Glutamatergic neuron (in vitro differentiated cells): ENCODE data around the gene PKD1L1. TPM values are rescaled to one million over a fixed set of nuclear protein-coding genes. Genes with fewer than 3 reads are reported as not detected.

ENCODE experiments used
- DNase-seq: peaks from one replicate; pipeline ENCODE4 v3.0.0; 2022
- H3K27ac Mint-ChIP-seq: one replicate; pipeline ENCODE4 v1.8.0; 2020; ENCODE audit warnings: mild to moderate bottlenecking, mixed read lengths, inconsistent platforms; ENCODE audit not compliant: unreplicated experiment
- H3K27me3 Mint-ChIP-seq: one replicate; pipeline ENCODE4 v1.8.0; 2020; ENCODE audit warnings: mild to moderate bottlenecking, moderate library complexity, mixed read lengths, inconsistent platforms; ENCODE audit not compliant: unreplicated experiment
- H3K36me3 Mint-ChIP-seq: one replicate; pipeline ENCODE4 v1.8.0; 2020; ENCODE audit warnings: mild to moderate bottlenecking, mixed read lengths, inconsistent platforms; ENCODE audit not compliant: unreplicated experiment
- H3K4me1 Mint-ChIP-seq: one replicate; pipeline ENCODE4 v1.8.0; 2020; ENCODE audit warnings: mild to moderate bottlenecking, low read depth, mixed read lengths, inconsistent platforms; ENCODE audit not compliant: unreplicated experiment
- H3K4me3 Mint-ChIP-seq: one replicate; pipeline ENCODE4 v1.8.0; 2020; ENCODE audit warnings: mild to moderate bottlenecking, mixed read lengths, inconsistent platforms; ENCODE audit not compliant: unreplicated experiment
- H3K9me3 Mint-ChIP-seq: one replicate; pipeline ENCODE4 v1.8.0; 2020; ENCODE audit warnings: mild to moderate bottlenecking, moderate library complexity, mixed read lengths, inconsistent platforms; ENCODE audit not compliant: unreplicated experiment
- total RNA-seq: library from RNA; stranded (reverse); fragmentation: NEBNext Ultra II Directional; extraction: Animal tissue kit (Norgen Biotek cat#: 25700); gene quantifications from one replicate; pipeline ENCODE4 v1.2.1, GENCODE V29; 2021; ENCODE audit not compliant: unreplicated experiment
- TF ChIP-seq, protein P1 (sequence below): fragments of 200-600 bp; sonication (generic); IDR thresholded peaks from one replicate; pipeline ENCODE4 v1.5.0; 2021; ENCODE audit not compliant: partially characterized antibody, unreplicated experiment

Gene PKD1L1
- total RNA-seq, 1 donor from 2014 or later = 0.17 TPM

DNA sequence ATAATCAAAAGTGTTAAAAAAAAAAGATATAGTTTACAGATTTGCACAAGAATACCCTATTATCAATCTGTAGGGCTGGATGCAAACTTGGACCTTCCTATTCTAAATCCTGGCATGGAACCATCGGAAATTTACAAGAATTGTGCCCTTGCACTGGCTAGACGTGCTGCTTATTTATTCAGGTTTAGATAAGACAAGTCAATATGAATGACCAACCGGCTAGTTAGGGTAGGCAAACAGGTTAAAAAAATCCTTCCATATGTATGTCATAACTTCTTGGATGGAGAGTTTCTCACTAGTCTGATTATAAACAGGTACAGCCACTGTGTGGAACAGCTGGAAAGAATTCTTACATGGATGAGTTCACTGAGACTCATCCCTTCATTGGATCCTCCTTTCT lies 41.4 kb downstream of the PKD1L1 start:
- no peaks in the 10 kb centered on the region for H3K36me3 Mint-ChIP-seq
- H3K27me3 Mint-ChIP-seq = no peaks in the 10 kb centered on the region
- H3K9me3 Mint-ChIP-seq = peaks cover 1% of the 10 kb centered on the region
- DNase-seq = no peak
- TF ChIP-seq, protein P1, sequence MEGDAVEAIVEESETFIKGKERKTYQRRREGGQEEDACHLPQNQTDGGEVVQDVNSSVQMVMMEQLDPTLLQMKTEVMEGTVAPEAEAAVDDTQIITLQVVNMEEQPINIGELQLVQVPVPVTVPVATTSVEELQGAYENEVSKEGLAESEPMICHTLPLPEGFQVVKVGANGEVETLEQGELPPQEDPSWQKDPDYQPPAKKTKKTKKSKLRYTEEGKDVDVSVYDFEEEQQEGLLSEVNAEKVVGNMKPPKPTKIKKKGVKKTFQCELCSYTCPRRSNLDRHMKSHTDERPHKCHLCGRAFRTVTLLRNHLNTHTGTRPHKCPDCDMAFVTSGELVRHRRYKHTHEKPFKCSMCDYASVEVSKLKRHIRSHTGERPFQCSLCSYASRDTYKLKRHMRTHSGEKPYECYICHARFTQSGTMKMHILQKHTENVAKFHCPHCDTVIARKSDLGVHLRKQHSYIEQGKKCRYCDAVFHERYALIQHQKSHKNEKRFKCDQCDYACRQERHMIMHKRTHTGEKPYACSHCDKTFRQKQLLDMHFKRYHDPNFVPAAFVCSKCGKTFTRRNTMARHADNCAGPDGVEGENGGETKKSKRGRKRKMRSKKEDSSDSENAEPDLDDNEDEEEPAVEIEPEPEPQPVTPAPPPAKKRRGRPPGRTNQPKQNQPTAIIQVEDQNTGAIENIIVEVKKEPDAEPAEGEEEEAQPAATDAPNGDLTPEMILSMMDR = no peak
- H3K4me1 Mint-ChIP-seq = no peaks in the 10 kb centered on the region
- H3K27ac Mint-ChIP-seq = no peak overlapping the region
- H3K4me3 Mint-ChIP-seq = no peak overlapping the region

DNA sequence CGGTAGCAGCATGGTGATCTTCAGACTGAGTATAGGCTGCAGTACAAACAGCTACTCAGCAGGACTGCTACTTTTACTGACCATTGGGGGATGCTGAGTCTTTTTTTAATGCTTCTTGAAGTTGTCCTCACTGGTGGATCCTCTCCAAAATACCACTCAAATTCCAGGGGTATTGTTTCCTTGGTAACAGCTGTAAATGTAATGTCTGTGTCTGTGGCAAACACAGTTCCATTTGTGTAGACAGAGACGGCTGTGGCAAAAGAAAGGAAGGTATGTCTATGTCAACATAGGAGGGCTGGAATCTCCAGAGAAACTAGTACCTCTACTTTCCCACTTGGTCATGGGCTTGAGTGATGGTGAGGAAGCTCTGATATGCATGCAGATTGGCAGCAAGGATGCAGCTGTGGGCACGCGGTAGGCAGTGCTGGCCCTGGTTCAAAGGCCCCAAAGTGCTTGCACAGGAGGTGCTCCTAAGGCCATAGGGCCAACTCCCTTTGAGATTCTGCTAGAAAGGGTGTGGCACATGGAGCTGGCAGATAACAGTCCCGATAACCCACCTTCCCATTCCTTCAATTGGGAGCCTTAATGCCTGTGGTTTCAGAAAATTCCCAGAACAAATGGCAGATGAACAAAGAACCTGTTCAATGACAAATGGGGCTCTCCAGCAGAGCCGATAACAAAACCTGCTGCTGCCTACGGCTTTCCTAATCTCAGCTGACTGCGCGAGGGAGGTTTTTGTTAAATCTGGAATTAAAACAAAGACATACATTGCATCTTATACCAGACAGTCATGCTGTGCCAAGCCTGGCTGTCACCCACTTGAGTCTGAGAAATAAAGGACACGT lies 43.0 kb downstream of the PKD1L1 start:
- Mint-ChIP-seq H3K4me3 (no peak overlapping the region), H3K27ac (no peak overlapping the region), H3K27me3 (no peaks in the 10 kb centered on the region), H3K36me3 (no peaks in the 10 kb centered on the region), H3K4me1 (no peaks in the 10 kb centered on the region), H3K9me3 (peaks cover 1% of the 10 kb centered on the region)
- no peak for DNase-seq
- TF ChIP-seq, protein P1 = no peak

DNA sequence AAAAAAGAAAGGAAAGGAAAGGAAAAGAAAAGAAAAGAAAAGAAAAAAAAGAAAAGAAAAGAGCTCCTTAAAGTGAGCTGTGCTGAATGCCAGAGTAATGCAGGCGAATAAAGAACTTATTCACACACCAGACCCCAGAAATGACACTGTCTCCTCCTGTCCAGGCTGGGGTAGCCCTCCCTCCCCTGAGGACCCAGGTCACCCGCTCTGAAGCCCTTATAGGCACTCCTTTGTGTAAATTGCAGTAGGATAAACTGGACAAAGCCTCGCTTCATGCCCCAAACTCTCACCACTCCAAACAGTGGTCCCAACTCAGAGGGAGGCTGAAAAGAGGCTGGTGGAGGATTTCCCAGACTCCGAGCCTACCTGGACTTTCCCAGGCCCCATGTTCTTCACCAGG lies 46.3 kb downstream of the PKD1L1 start:
- H3K27ac Mint-ChIP-seq = no peak overlapping the region
- H3K36me3 Mint-ChIP-seq = no peaks in the 10 kb centered on the region
- no peaks in the 10 kb centered on the region for H3K27me3 Mint-ChIP-seq
- no peak for DNase-seq
- no peak overlapping the region for H3K4me3 Mint-ChIP-seq
- no peaks in the 10 kb centered on the region for H3K9me3 Mint-ChIP-seq
- peaks cover 4% of the 10 kb centered on the region for H3K4me1 Mint-ChIP-seq
- TF ChIP-seq, protein P1 = no peak

DNA sequence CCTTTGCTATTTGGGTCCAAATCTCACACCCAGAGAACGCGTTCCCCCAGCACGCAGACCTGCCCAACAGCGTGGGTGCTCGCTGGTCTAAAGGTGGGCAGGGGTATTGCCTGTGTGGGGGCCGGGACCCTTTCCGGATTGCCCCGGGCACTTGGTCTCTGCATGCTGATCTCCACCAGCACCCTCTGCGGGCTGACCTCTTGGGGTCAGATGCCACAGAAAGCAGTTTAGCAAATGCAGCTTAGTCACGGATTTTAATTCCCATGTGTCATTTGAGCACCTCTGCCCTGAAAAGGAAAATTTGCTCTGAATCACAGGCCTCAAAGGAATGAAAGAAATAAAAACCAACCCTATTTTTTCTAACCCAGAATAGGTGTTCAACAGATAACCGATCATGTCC lies 46.7 kb downstream of the PKD1L1 start:
- H3K4me3 Mint-ChIP-seq = no peak overlapping the region
- TF ChIP-seq, protein P1 = no peak
- H3K9me3 Mint-ChIP-seq = no peaks in the 10 kb centered on the region
- peaks cover 1% of the 10 kb centered on the region for H3K27me3 Mint-ChIP-seq
- peaks cover 7% of the 10 kb centered on the region for H3K4me1 Mint-ChIP-seq
- H3K36me3 Mint-ChIP-seq = no peaks in the 10 kb centered on the region
- no peak for DNase-seq
- H3K27ac Mint-ChIP-seq = no peak overlapping the region

DNA sequence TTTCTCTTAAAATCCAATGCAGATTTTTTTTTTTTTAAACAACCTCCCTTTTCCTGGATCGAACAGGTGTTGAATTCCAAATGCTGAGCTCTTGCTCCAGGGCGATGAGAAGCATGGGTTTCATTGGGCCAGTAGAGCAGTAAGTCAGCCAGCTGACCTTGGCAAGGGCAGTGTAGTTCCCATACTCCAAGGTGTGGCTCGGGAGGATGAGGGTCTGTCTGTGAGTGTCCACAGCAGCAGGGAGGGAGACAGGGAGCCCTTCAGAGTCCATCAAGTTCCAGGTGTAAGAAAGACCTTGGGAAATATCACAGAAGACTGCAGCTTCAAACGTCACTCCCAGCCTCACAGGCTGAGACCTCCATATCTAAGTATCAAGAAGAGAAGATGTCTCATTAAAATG lies 50.4 kb downstream of the PKD1L1 start:
- Mint-ChIP-seq H3K9me3 (no peaks in the 10 kb centered on the region), H3K27ac (no peak overlapping the region), H3K36me3 (no peaks in the 10 kb centered on the region), H3K4me3 (no peak overlapping the region), H3K4me1 (peaks cover 7% of the 10 kb centered on the region), H3K27me3 (peaks cover 2% of the 10 kb centered on the region)
- DNase-seq = no peak
- TF ChIP-seq, protein P1 = no peak
